ENCODE results near the gene OSBPL10. TPM values are rescaled to one million over a fixed set of nuclear protein-coding genes. Genes with fewer than 3 reads are reported as not detected.

Gene OSBPL10
- total RNA-seq, 1 experiment from 2014 or later = 48.0 TPM

DNA sequence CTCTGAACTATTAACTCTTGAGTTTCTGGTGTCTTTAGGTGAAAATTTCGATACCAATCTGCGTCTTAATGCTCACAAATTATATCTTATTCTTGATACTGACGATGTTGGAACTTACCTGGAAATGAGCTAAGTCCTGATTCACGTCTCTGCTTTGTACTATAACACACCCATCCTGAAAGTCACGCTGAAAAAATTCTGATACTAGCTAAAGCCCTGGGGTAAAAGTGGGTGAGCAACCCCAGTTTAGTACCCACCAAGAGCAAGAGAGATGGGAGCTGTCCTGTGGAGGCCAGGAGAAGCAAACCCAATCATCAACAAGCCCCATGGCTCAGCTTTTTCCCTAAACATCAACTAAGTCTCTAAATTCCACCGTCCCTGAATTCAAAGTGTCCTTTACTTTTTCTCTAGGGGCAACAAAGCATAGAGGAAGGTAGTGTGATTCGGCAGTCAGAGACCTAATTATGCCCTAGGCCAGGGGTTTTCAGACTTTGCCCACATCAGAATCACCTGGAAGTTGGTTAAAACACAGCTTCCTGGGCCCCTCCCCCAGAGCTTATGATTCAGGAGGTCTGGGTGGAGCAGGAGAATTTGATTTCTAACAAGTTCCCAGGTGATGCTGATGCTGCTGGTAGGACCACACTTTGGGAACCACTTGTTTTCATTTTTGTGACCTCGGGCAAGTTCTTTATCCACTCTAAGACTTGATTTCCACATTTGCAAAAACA is 90.2 kb downstream of the OSBPL10 start:
- Histone ChIP-seq H2AFZ (ENCODE audit: low read length) (no peak overlapping the region), H3K4me1 (ENCODE audit: insufficient read depth, low read length) (no peaks in the 10 kb centered on the region), H3K9me3 (ENCODE audit: low read length) (no peaks in the 10 kb centered on the region), H3K27me3 (ENCODE audit: low read length) (no peaks in the 10 kb centered on the region), H4K20me1 (ENCODE audit: low read length) (no peaks in the 10 kb centered on the region), H3K9me2 (replicated peaks; ENCODE audit: low read length) (no peaks in the 10 kb centered on the region), H3K9ac (ENCODE audit: low read length) (no peak overlapping the region), H3K4me3 (ENCODE audit: low read length) (no peak overlapping the region), H3K27ac (ENCODE audit: low read length) (no peak overlapping the region), H3K36me3 (ENCODE audit: low read depth, low read length) (no peaks in the 10 kb centered on the region), H3K79me2 (ENCODE audit: low read length) (peaks cover 33% of the 10 kb centered on the region), H3F3A (ENCODE audit: low read length, unreplicated experiment) (no peaks in the 10 kb centered on the region), H3K4me2 (ENCODE audit: low read length) (no peak overlapping the region)
- ATAC-seq = no peak
- intact Hi-C loops (cut with micrococcal nuclease) = no loop called here
- POLR2A ChIA-PET (ENCODE audit: unreplicated experiment) = interaction anchor here (0.6 kb wide), 1 partner anchor 51 kb away, joined by 3 read pairs; no protein-coding TSS in a partner anchor
- DNase-seq = no peak
- CTCF ChIA-PET = interaction anchor here (0.6 kb wide), 1 partner anchor 48 kb away, joined by 4 read pairs; no protein-coding TSS in a partner anchor
- BruUV-seq (replicated peaks) = no TSS peak
- no peak for TF ChIP-seq EZH2phosphoT487 (IDR thresholded peaks at IDR 0.05; ENCODE audit: borderline replicate concordance, low read length)
- TF ChIP-seq, protein P1, sequence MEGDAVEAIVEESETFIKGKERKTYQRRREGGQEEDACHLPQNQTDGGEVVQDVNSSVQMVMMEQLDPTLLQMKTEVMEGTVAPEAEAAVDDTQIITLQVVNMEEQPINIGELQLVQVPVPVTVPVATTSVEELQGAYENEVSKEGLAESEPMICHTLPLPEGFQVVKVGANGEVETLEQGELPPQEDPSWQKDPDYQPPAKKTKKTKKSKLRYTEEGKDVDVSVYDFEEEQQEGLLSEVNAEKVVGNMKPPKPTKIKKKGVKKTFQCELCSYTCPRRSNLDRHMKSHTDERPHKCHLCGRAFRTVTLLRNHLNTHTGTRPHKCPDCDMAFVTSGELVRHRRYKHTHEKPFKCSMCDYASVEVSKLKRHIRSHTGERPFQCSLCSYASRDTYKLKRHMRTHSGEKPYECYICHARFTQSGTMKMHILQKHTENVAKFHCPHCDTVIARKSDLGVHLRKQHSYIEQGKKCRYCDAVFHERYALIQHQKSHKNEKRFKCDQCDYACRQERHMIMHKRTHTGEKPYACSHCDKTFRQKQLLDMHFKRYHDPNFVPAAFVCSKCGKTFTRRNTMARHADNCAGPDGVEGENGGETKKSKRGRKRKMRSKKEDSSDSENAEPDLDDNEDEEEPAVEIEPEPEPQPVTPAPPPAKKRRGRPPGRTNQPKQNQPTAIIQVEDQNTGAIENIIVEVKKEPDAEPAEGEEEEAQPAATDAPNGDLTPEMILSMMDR (conservative IDR thresholded peaks at IDR 0.05; ENCODE audit: low read depth, low read length) = no peak
- no peak for TF ChIP-seq EZH2 (IDR thresholded peaks at IDR 0.05; ENCODE audit: low read length, unreplicated experiment)

DNA sequence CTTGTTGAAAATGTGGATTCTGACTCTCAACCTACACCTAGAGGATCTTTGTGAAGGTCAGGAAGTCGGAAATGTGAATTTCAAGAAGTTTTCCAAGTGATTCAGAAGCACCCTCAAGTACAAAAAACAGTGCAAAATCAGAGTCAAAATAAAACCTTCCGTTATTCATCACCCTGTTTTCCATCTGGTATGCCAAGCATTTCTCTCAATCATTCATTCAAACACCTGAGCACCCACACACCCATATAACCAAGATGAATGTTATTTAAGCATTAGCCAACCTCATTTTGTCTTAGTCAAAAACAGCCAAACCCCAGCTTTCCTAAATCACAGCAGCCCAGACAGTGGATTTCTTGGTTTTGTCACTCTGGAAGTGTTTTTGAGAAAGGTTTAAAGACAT is 91.1 kb downstream of the OSBPL10 start:
- TF ChIP-seq EZH2phosphoT487 (IDR thresholded peaks at IDR 0.05; ENCODE audit: borderline replicate concordance, low read length) (no peak), EZH2 (IDR thresholded peaks at IDR 0.05; ENCODE audit: low read length, unreplicated experiment) (no peak)
- TF ChIP-seq, protein P1 (conservative IDR thresholded peaks at IDR 0.05; ENCODE audit: low read depth, low read length) = no peak
- Histone ChIP-seq H3K4me2 (ENCODE audit: low read length) (no peak overlapping the region), H2AFZ (ENCODE audit: low read length) (no peak overlapping the region), H3K27me3 (ENCODE audit: low read length) (no peaks in the 10 kb centered on the region), H3K36me3 (ENCODE audit: low read depth, low read length) (no peaks in the 10 kb centered on the region), H3K4me3 (ENCODE audit: low read length) (no peak overlapping the region), H3K27ac (ENCODE audit: low read length) (no peak overlapping the region), H3K4me1 (ENCODE audit: insufficient read depth, low read length) (no peaks in the 10 kb centered on the region), H3K79me2 (ENCODE audit: low read length) (peaks cover 30% of the 10 kb centered on the region), H3F3A (ENCODE audit: low read length, unreplicated experiment) (no peaks in the 10 kb centered on the region), H3K9ac (ENCODE audit: low read length) (no peak overlapping the region), H3K9me3 (ENCODE audit: low read length) (no peaks in the 10 kb centered on the region), H3K9me2 (replicated peaks; ENCODE audit: low read length) (no peaks in the 10 kb centered on the region), H4K20me1 (ENCODE audit: low read length) (no peaks in the 10 kb centered on the region)
- intact Hi-C loops (cut with micrococcal nuclease) = no loop called here
- ATAC-seq (no peak), DNase-seq (no peak)
- POLR2A ChIA-PET (ENCODE audit: unreplicated experiment) = no interaction called here
- CTCF ChIA-PET = no interaction called here
- no TSS peak for BruUV-seq (replicated peaks)

DNA sequence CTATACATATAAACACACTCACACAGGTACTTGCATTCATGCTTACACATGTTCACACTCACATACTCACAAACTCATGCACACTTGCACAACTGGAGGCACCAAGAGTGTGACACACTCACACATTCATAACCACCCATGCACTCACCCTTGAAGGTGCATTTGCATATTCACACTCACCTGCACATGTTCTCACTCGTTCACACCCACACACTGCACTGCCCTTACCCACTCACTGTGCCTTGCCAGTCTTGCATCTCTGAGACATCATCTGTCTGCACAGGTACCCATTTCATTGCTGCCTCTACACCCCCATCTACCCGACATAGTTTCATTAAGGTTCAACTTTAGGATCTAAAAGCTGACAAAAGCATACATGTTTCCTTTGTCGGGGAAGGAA is 95.8 kb downstream of the OSBPL10 start:
- intact Hi-C loops (cut with micrococcal nuclease) = no loop called here
- TF ChIP-seq EZH2 (IDR thresholded peaks at IDR 0.05; ENCODE audit: low read length, unreplicated experiment) (no peak), EZH2phosphoT487 (IDR thresholded peaks at IDR 0.05; ENCODE audit: borderline replicate concordance, low read length) (no peak)
- TF ChIP-seq, protein P1 (conservative IDR thresholded peaks at IDR 0.05; ENCODE audit: low read depth, low read length) = no peak
- Histone ChIP-seq H4K20me1 (ENCODE audit: low read length) (no peaks in the 10 kb centered on the region; the same call in 1 of the 2 replicates), H3K4me1 (ENCODE audit: insufficient read depth, low read length) (no peaks in the 10 kb centered on the region), H2AFZ (ENCODE audit: low read length) (no peak overlapping the region), H3F3A (ENCODE audit: low read length, unreplicated experiment) (no peaks in the 10 kb centered on the region), H3K4me2 (ENCODE audit: low read length) (no peak overlapping the region), H3K36me3 (ENCODE audit: low read depth, low read length) (no peaks in the 10 kb centered on the region), H3K4me3 (ENCODE audit: low read length) (no peak overlapping the region), H3K27me3 (ENCODE audit: low read length) (no peaks in the 10 kb centered on the region), H3K79me2 (ENCODE audit: low read length) (peaks cover 53% of the 10 kb centered on the region), H3K9me2 (replicated peaks; ENCODE audit: low read length) (no peaks in the 10 kb centered on the region), H3K9ac (ENCODE audit: low read length) (no peak overlapping the region), H3K27ac (ENCODE audit: low read length) (no peak overlapping the region), H3K9me3 (ENCODE audit: low read length) (no peaks in the 10 kb centered on the region)
- CTCF ChIA-PET = no interaction called here
- no TSS peak for BruUV-seq (replicated peaks)
- DNase-seq (no peak), ATAC-seq (no peak)
- POLR2A ChIA-PET (ENCODE audit: unreplicated experiment) = no interaction called here

All from PC-3 (cell line).